HG03159 (cell line): ENCODE results near the gene PPFIBP1.
"Not testable (repeated sequence)": the region's sequence is repeated elsewhere in the genome, so short reads cannot be mapped to it uniquely, and the experiment has no call there.

Experiments
- ATAC-seq: cut with Tn5 transposase; IDR thresholded peaks from one replicate; pipeline ENCODE4 v1.9.1; 2021; ENCODE audit warnings: mild to moderate bottlenecking, moderate library complexity; ENCODE audit not compliant: unreplicated experiment

The PPFIBP1 gene

DNA sequence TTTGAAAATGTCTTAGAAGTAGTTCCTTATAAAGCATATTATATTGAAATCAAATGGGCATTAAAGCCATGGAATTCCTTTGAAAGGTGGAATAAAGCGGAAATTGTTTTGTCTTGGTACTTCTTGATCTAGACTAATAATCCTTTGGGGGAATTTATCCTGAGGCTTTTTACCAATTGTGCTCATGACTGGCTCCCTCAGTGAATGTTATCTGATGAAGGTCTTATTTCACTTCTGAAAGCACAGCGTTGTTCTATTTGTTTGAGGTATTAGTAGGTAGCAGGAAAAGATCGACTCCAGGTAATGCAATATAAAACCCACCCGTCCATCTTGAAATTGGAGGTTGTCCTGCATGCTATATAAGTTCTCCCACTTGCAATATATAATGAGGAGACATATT, 64.8 kb downstream of the PPFIBP1 start:
- ATAC-seq, result no peak

DNA sequence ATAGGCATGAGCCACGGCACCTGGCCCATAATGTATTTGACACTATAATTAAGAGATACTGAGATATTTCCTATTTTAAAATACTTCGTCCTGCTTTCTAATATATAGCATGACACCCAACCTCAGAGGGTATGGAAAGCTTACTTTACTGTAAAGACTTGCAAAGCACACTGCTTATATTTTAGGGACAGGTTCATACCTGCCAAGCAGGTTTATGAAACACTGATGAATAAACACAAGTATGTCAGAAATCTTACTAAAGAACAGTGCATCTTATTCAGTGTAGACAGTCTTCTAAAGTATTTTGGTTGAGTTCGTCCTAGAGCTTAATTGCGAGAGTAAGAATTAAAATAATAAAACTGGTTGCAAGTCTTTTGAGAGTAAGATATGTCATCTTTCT, 65.4 kb downstream of the PPFIBP1 start:
- ATAC-seq, result no peak

DNA sequence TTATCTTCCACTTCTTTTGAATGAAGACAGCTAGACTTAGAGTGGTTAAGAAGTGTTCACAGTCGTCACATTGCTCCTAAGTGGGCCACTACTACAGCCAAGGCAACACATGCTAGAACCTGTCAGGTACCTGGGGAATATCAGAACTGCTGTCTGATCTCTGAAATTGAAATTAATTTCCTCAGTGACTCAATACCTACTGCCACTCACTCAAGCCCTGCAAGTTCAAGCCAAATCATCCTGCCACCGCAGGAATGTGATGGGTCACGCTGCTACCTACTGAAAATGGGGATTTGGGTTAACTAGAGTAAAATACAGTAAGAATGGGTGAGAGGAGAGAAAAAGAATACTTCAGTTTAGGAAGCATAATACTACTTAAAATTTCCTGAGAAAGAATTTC, 67.7 kb downstream of the PPFIBP1 start:
- not testable (repeated sequence) for ATAC-seq

DNA sequence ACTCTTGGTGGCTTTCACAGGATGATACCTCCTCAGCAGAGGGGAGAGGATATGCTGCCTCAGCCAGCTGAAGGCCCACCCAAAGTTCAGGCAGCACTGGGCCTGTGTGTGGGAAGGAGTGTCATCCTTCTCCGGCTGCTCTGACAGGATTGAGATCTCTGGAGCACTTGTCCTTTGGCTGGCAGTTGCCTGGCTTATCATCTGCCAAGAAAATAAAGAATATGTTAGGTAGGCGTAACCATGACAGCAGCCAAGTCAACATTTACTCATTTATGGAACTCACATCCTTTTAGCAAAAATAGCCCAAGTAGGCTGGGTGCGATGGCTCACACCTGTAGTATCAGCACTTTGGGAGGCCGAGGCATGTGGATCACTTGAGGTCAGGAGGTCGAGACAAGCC, 68.5 kb downstream of the PPFIBP1 start:
- ATAC-seq, result no peak

DNA sequence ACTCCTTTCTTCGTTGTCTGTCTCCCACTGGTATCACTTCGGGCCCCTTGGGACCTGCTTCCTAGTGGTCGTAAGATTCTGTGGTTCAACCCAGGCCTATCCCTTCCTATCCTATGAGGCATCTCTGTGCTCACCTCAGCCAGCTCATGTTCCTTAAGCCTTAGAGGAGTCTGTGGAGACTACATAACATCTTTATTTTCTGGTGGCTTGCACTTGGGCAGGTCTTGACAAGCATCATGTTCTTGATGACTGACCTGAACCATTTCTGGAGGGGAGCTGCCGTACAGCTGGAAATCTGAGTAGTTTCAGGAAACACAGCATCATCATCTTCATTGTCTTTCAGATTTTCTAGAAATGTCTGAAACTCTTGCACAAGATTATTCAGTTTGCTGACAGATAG, 69.3 kb downstream of the PPFIBP1 start:
- ATAC-seq, result no peak

DNA sequence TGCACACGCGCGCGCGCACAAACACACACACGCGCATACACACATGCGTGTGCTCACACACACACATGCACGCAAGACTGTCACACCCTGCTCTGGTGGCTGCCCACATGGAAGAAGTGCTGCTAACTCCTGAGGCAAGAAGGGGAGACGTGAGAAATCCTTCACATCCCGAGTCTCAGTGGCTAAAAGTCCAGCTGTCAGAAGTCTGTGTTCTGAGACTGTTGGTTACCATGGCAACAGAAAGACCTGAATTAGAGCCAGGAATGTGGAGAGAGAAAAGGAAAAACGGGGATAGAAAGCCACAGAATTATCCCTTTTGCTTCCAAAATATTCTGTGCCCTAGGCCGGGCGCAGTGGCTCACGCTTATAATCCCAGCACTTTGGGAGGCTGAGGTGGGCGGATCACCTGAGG, 71.2 kb downstream of the PPFIBP1 start:
- no peak for ATAC-seq

DNA sequence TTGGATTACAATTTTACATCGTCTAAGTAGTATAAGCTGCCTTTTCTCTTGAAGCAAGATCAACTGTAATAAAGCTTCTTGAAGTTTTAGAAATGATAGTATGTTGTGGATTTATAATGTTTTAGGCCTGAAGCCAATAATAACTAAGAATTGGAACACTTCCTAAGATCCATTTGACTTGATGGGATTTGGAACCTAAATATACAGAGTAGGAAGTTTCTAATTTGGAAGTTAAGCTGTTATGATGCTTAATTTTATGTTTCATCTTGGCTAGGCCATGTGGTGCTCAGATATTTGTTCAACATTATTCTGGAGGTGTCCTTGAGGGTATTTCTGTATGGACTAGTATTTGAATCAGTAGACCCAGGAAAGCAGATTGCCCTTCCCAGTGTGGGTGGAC, 74.9 kb downstream of the PPFIBP1 start:
- ATAC-seq, result not testable (repeated sequence)

DNA sequence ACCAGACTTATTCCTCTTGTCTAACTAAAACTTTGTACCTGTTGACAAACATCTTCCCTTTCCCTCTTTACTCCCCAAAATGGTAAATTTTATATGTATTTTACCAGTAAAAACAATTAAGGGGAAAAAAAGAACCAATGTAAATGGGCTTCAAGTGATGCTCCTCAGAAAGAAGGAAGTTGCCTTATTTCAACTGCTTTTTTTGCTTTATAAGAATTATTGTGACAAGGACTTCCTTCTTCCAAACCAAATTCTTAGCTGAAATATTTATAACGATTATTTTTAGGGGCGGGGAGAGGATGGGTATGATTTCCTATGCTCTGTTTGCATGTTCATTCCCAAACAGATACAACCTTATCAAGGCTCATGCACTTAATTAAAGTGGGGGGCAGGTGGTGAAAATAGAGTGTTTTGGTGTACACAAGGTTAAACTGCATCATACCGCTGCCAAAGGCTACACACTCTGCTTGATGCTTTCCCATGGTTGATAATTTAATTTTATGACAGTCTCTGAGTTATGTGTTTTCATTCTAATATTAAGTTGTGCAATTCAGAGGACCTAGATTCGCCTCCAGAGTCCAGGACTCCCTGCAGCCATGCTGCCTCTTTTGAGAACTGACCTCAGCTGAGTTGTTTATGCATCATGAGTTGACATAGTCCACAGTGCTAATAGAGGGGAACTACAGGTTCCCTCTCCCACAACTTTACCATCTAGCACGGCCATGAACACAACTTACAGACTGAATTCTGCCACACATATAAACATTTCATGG, 77.2 kb downstream of the PPFIBP1 start:
- not testable (repeated sequence) for ATAC-seq

DNA sequence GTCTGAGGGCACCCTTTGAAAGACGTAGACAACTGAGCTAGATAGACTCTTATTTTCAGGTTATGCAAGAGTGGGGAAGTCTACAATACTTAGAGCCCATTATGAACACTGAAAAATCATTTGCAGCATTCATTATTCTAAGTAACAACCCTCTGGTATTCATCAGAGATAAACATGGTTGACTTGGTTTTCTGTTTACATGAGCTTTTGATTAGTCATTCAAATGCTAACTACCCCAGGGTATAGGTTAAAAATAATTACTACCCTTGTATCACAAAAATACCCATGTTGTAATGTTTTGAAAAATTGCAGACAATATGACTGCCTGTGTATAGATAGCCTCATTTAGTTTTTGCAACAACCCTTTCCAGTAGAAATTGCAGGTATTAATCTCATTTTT, 78.5 kb downstream of the PPFIBP1 start:
- ATAC-seq, result no peak

DNA sequence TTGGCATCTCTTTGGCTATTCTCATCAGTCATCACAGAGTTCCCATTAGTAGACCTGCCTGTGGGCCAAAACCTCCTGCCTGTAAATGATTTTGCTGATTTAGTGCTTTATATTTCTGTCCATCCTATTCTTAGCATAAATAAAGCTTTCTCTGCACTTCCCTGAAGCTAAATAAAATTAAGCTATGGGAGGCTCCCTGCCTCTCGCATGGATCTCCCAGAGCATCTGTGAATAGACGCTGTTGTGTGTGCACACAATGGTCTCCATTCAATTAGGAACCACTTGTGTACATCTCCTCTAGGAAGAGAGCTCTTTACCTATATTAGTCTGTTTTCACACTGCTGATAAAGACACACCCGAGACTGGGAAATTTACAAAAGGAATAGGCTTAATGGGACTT, 80.4 kb downstream of the PPFIBP1 start:
- ATAC-seq, result no peak

DNA sequence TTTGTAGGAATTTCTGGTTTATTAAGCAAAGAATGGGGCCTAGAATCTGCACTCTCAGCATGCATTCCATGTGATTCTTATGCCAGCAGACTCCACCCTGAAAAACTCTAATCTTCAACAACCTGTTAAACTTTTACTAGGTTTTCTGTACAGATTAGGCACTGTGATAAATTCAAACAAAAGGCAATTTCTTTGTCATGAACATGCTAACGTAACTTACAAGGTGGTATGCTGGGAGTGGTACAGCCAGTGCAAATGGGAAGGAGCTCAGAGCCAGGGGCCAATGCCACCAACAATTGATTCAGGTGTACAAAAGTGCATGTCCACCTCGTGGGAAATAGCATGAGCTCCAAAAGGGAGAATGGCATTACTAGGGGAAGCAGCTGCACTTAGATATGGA, 83.0 kb downstream of the PPFIBP1 start:
- no peak for ATAC-seq

DNA sequence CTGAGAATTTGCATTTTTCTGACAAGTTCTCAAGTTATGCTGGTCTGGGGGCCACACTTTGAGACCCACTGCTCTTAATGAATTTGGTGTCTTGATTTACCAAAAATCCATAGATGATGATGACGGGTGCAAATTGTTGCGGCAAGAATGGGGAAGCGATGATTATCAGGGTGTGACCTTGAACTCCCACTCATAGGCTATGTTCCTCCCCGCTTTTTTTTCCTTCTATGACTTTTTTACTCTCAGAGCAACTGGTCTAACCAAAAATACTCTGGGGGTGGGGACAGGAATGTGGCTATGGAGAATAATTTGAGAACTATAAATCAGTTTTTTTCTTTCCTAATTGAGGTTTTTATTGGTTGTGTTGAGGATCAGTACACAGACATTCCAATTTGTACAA, 83.6 kb downstream of the PPFIBP1 start:
- no peak for ATAC-seq

DNA sequence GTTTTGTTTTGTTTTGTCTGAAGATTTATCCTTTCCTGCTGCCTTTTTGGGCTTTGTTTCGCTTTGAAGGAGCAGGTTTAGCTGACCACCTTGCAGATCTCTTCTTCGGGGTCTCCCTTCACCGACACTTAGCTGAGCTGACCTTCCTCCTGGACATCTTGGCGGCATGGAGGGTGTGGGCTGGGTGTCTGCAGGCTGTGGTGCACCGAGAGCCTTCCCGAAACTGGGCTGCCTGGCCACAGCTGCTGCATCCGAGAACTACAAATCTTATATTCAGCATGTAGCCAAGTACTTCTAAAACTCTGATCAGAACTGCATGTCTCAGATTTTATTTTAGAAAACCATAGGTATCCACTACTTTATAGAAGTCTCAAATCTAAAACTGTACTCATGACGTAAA, 84.9 kb downstream of the PPFIBP1 start:
- no peak for ATAC-seq

DNA sequence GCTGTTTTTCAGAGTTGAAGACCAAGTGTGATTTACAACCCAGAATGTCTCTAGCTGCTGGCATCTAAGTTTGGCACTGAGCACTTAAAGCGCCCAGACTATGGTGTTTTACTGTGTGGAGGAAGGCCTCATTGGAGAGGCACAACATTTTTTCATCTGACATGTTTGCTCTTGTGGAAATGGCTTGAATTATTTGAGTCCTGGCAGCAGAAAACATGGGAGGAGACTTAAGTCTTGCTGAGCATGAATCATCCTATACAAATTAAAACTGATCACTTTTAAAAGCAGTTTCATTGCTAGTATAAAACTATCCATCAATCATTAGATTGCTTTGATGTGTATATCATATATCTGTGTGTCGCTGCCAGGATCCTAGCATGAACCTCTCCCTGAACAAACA, 86.4 kb downstream of the PPFIBP1 start:
- ATAC-seq, result no peak

DNA sequence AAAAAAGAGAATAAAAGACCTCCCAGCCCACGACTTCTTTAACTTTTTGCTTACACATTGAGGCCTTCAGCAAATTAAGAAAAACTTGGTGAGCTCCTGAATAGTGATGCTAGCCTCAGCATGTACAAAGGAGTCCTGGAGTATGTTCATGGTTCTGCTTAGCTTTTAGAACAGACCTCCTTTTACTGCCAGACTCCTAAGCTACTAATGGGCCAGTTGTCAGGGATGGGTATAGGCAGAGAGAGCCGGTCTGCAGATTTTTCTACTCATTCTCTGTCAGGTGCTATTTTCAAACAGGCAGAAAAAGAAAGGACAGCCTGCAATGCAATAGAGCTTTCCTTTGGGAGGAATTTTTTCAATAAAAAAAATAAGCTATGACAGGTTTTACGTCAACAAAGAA, 90.4 kb downstream of the PPFIBP1 start:
- ATAC-seq, result no peak

DNA sequence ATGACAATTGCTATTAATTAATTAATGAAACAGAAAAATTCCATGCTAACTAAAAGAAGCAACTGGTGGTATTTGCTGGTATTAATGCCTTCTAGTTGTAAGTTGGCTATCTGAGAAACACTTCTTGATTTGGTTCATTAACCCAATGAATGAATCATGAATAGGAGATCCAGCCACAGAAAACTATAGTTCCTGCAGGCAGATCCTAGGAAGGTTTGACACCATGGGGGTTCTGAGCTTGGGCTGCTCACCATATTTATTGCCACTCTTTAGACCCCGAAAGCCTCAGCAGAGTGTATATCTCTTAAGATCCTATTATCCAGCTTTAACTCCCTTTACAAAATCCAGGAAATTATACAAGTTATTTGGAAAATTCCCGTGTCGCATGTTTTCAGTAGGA, 90.9 kb downstream of the PPFIBP1 start:
- no peak for ATAC-seq

DNA sequence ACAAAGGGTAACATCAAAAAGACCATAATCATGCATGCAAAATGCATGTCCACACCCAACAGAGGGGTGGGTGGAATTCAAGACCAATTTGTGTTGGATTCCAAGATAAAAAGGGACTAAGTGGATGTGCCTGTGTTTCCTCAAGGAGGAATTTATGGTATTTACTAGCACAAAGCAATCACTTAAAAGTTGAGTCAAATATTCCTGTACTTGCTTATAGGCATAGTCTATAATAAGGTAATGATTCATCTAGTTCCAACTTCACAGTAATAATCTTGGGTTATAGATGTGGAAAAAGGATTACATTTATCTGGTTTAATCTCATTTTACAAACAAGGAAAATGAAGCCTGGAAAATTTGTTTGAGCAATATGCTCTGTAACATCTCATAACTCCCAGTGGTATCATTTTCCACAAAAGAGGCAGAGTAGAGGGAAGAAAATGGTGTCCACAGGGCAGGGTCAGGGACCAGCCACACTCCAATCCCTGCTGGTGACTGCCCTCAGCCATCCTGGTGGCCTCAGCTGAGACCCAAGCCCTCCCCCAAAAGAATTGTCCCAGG, 91.4 kb downstream of the PPFIBP1 start:
- no peak for ATAC-seq

DNA sequence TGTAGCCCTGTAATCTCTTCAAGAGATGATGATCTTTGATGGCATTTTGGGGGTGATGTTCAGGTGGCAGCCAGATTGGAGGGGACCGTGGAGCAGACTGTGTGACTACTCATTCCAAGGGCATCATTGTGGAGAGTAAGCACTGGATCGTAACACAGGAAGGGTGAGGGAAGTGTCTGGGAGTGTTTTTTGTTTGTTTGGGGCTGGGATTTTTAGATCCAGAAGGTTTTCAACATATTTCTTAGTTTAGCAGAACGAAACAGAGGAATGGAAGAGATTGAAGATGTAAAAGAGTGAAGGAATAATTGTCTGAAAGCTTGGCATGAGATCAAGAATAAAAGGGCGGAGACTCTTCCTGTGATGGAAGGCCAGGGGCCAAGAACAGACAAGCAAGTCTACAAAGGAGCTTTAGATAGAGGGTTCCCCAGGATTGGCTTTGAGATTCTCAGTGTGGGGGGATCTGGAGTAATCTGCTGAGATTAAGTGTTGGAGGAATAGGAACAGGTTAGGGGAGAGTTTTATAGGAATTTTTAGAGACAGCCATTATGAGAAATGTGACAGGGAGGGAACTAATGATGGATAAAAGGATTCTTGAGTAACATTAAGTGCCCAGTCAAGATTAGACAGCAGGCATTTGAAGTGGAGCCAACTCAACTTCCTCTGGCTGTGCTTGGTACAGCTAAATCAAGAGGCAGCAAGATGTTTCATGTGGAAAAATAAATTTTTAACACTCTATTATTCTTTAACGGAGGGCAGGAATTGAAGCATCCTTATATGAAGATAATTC, 92.5 kb downstream of the PPFIBP1 start:
- no peak for ATAC-seq

DNA sequence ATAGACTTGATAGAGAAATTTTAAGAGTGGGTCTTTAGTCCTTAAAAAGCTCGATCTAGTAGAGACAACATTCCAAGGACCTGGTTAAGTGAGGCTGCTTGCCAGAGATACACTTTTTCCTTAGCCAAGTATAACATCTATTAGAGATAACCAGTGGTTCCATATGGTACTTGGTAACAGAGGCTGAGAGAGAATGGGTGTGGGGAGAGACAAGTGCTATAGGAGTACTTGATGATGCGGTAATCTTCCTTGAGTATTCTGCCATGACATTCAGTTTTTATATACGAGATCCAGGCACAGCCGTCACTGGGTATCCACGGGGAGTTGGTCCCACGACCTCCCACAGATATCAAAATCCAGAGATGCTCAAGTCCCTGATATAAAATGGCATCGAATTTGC, 94.8 kb downstream of the PPFIBP1 start:
- no peak for ATAC-seq

DNA sequence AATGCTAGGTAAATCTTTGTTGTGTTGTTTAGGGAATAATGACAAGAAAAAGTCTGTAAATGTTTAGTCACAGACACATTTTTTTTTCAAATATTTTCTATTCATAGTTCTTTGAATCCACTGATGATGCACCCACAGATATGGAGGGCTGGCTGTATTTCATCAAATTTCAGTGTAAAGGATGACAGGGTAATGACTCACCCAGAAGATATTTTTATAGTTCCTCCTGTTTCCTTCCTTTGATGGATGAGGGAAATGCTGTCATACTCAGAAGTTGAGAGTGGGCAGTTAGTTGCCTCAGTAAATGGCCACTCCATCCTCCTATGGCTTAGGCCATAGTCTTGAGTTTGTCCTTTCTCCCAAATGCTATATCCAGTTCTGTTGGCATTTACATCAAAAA, 95.3 kb downstream of the PPFIBP1 start:
- ATAC-seq, result no peak

DNA sequence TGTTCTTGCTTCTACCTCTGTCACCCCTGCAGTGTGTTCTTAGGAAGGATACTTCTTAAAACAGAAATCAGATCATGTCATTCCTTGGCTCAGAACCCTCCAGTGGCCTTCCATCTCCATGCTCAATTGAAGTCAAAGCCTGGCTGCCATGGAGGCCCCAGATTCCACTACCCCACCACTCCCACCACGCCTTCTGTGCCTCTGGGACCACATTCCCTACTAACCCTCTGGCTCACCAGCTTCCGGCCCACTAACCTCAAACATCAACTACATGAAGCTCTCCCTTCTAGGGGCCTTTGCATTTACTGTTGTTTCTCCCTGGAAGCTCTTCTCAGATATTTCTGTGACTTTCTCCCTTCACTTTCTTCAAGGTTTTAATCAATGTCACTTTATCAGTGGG, 96.1 kb downstream of the PPFIBP1 start:
- ATAC-seq, result no peak
